ENCODE results near the gene IKZF2.

DNA sequence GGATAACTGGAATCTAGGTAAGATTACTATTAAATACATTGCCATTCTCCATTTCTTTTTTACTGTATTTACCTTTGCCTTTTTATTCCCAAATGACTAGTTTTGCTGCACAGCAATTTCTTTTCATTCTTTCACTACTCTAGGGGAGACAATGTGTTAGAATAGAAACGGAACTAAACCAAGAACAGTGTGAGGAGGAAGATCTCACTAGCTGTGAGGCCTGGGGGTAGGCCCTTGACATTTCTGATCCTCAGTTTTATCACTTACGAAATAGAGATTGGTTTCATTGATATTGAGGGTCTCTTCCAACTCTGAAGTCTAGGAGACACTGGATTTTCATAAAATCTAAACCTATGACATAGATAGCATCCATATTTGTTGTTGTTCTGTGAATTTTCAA, 191.1 kb downstream of the IKZF2 start:
- TF ChIP-seq EZH2 (IDR thresholded peaks at IDR 0.05) (no peak), EZH2phosphoT487 (IDR thresholded peaks at IDR 0.05) (no peak)
- TF ChIP-seq, protein P1, sequence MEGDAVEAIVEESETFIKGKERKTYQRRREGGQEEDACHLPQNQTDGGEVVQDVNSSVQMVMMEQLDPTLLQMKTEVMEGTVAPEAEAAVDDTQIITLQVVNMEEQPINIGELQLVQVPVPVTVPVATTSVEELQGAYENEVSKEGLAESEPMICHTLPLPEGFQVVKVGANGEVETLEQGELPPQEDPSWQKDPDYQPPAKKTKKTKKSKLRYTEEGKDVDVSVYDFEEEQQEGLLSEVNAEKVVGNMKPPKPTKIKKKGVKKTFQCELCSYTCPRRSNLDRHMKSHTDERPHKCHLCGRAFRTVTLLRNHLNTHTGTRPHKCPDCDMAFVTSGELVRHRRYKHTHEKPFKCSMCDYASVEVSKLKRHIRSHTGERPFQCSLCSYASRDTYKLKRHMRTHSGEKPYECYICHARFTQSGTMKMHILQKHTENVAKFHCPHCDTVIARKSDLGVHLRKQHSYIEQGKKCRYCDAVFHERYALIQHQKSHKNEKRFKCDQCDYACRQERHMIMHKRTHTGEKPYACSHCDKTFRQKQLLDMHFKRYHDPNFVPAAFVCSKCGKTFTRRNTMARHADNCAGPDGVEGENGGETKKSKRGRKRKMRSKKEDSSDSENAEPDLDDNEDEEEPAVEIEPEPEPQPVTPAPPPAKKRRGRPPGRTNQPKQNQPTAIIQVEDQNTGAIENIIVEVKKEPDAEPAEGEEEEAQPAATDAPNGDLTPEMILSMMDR (IDR thresholded peaks at IDR 0.05): no peak

Measured in neural progenitor cell (in vitro differentiated cells).